ENCODE measurements around the gene ERGIC3. TPM values are rescaled to one million over a fixed set of nuclear protein-coding genes. Genes with fewer than 3 reads are reported as not detected.

The ERGIC3 gene
- total and polyA plus RNA-seq, 10 of the 15 experiments (the other 5 are each of a cell fraction or from before 2014, with no cell fraction given) = 90.4 to 210 (median 139) TPM

- H3K27ac ChIP-seq (ENCODE audit: control insufficient read depth, insufficient read depth) = no peak overlapping the region
- intact Hi-C loops (cut with micrococcal nuclease; ENCODE audit: unreplicated experiment) = loop anchor here (5.0 kb wide), 1 partner anchor 78 kb away; the partner anchor contains the start of gene SPAG4
- no peak overlapping the region for H3K4me2 ChIP-seq (ENCODE audit: control insufficient read depth, insufficient read depth)
- H2AFZ ChIP-seq (ENCODE audit: control insufficient read depth, low read depth, low read length) = peak overlapping the region; percentile 78
- H4K20me1 ChIP-seq (ENCODE audit: control insufficient read depth, insufficient read depth) = no peaks in the 10 kb centered on the region
- peaks cover 6% of the 10 kb centered on the region; the same call in 1 of the 2 replicates for H3K79me2 ChIP-seq (ENCODE audit: control insufficient read depth, insufficient read depth, low read length)
- H3K9me3 ChIP-seq (replicated peaks; ENCODE audit: control insufficient read depth, insufficient read depth, low read length) = no peaks in the 10 kb centered on the region
- CTCF ChIA-PET = interaction anchor here (1.4 to 1.8 kb wide), 2 partner anchors 48 to 80 kb away, joined by 4 to 5 read pairs; no protein-coding TSS in a partner anchor
- RAD21 ChIA-PET (ENCODE audit: unreplicated experiment) = no interaction called here
- 77% methylated on average over 11 of the region's 11 CpGs for WGBS (ENCODE audit: insufficient coverage, insufficient replicate concordance, low lambda C conversion rate, missing lambda C conversion rate)
- peak; percentile 70 for DNase-seq (ENCODE audit: low read depth, low spot score)
- H3K9ac ChIP-seq (ENCODE audit: control insufficient read depth, insufficient read depth, low read length) = no peak overlapping the region
- peak; percentile 52 for FAIRE-seq
- peak; percentile 89 for ATAC-seq
- no peaks in the 10 kb centered on the region; a peak in 1 of 4 replicates for H3K36me3 ChIP-seq (ENCODE audit: control insufficient read depth in 2 of 2, insufficient read depth in 2 of 2, low read length in 1 of 2)
- H3K4me1 ChIP-seq (ENCODE audit: control insufficient read depth, insufficient read depth, low read length) = peaks cover 12% of the 10 kb centered on the region
- BruUV-seq (replicated peaks) = no TSS peak
- H3K4me3 ChIP-seq = no peak overlapping the region; the same call in 1 of the 2 replicates
- POLR2A ChIA-PET = interaction anchor here (0.6 to 4.0 kb wide), 2 partner anchors 49 to 1023 kb away, joined by 5 to 16 read pairs; no protein-coding TSS in a partner anchor
- no peaks in the 10 kb centered on the region for H3K27me3 ChIP-seq (replicated peaks in 1 of 2; ENCODE audit: control insufficient read depth in 2 of 2, insufficient read depth in 2 of 2, low read length in 1 of 2)
- SMC1A ChIA-PET (ENCODE audit: uncharacterized antibody, unreplicated experiment) = interaction anchor here (1.0 kb wide), 1 partner anchor 85 kb away, joined by 3 read pairs; the partner anchor contains the start of gene CEP250
- in situ Hi-C loops (cut with MboI) = no loop called here
- no peak for TF ChIP-seq MYC (IDR thresholded peaks at IDR 0.05; ENCODE audit: insufficient read depth, insufficient read length, insufficient replicate concordance, low read length, severe bottlenecking)
- no peak for TF ChIP-seq YBX1 (IDR thresholded peaks at IDR 0.05)
- TF ChIP-seq ZZZ3 (IDR thresholded peaks at IDR 0.05; ENCODE audit: control insufficient read depth, insufficient read length, low read depth) = no peak
- no peak for TF ChIP-seq SREBF1 (IDR thresholded peaks at IDR 0.05; ENCODE audit: low read length)
- TF ChIP-seq EZH2 (IDR thresholded peaks at IDR 0.05; ENCODE audit: borderline replicate concordance, control insufficient read depth, low read depth, low read length) = no peak
- peak; percentile 70 for TF ChIP-seq FOXK2 (IDR thresholded peaks at IDR 0.05)
- TF ChIP-seq ATF7 (IDR thresholded peaks at IDR 0.05; ENCODE audit: low read depth) = 0 out of 2 replicates have a peak, but pooled peaks have one; percentile 22
- no peak for TF ChIP-seq HDGF (IDR thresholded peaks at IDR 0.05)
- TF ChIP-seq, protein P1, sequence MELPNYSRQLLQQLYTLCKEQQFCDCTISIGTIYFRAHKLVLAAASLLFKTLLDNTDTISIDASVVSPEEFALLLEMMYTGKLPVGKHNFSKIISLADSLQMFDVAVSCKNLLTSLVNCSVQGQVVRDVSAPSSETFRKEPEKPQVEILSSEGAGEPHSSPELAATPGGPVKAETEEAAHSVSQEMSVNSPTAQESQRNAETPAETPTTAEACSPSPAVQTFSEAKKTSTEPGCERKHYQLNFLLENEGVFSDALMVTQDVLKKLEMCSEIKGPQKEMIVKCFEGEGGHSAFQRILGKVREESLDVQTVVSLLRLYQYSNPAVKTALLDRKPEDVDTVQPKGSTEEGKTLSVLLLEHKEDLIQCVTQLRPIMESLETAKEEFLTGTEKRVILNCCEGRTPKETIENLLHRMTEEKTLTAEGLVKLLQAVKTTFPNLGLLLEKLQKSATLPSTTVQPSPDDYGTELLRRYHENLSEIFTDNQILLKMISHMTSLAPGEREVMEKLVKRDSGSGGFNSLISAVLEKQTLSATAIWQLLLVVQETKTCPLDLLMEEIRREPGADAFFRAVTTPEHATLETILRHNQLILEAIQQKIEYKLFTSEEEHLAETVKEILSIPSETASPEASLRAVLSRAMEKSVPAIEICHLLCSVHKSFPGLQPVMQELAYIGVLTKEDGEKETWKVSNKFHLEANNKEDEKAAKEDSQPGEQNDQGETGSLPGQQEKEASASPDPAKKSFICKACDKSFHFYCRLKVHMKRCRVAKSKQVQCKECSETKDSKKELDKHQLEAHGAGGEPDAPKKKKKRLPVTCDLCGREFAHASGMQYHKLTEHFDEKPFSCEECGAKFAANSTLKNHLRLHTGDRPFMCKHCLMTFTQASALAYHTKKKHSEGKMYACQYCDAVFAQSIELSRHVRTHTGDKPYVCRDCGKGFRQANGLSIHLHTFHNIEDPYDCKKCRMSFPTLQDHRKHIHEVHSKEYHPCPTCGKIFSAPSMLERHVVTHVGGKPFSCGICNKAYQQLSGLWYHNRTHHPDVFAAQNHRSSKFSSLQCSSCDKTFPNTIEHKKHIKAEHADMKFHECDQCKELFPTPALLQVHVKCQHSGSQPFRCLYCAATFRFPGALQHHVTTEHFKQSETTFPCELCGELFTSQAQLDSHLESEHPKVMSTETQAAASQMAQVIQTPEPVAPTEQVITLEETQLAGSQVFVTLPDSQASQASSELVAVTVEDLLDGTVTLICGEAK (IDR thresholded peaks at IDR 0.05; ENCODE audit: borderline replicate concordance) = peak; percentile 61; the same call in 1 of the 2 replicates
- no peak for TF ChIP-seq SREBF2 (IDR thresholded peaks at IDR 0.05; ENCODE audit: low read length)
- TF ChIP-seq SPI1 (IDR thresholded peaks at IDR 0.05; ENCODE audit: borderline replicate concordance, insufficient read depth, low read depth, low read length) = peak; percentile 40; the same call in 1 of the 2 replicates
- no peak for TF ChIP-seq KDM1A (IDR thresholded peaks at IDR 0.05; ENCODE audit: borderline replicate concordance)
- peak; percentile 95 for TF ChIP-seq PBX3 (IDR thresholded peaks at IDR 0.05; ENCODE audit: insufficient replicate concordance, low read depth, low read length)
- peak; percentile 57; the same call in 1 of the 2 replicates for TF ChIP-seq IRF3 (IDR thresholded peaks at IDR 0.05)
- peak; percentile 47; the same call in 1 of the 2 replicates for TF ChIP-seq RELB (IDR thresholded peaks at IDR 0.05; ENCODE audit: low read depth)
- TF ChIP-seq DPF2 (IDR thresholded peaks at IDR 0.05) = peak; percentile 73
These were observed 2.1 kb upstream of the ERGIC3 start for GRCh38 chr20:35539756-35540212.

Data from GM12878 (cell line).